Measurements from ENCODE around the gene VPREB1.

VPREB1 gene

GRCh38 chr22:22198751-22199150 is 45.8 kb upstream of the VPREB1 start:
- TF ChIP-seq, protein P1, sequence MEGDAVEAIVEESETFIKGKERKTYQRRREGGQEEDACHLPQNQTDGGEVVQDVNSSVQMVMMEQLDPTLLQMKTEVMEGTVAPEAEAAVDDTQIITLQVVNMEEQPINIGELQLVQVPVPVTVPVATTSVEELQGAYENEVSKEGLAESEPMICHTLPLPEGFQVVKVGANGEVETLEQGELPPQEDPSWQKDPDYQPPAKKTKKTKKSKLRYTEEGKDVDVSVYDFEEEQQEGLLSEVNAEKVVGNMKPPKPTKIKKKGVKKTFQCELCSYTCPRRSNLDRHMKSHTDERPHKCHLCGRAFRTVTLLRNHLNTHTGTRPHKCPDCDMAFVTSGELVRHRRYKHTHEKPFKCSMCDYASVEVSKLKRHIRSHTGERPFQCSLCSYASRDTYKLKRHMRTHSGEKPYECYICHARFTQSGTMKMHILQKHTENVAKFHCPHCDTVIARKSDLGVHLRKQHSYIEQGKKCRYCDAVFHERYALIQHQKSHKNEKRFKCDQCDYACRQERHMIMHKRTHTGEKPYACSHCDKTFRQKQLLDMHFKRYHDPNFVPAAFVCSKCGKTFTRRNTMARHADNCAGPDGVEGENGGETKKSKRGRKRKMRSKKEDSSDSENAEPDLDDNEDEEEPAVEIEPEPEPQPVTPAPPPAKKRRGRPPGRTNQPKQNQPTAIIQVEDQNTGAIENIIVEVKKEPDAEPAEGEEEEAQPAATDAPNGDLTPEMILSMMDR (IDR thresholded peaks at IDR 0.05; ENCODE audit: borderline replicate concordance, insufficient read depth, low read depth, low read length): no peak

DNA sequence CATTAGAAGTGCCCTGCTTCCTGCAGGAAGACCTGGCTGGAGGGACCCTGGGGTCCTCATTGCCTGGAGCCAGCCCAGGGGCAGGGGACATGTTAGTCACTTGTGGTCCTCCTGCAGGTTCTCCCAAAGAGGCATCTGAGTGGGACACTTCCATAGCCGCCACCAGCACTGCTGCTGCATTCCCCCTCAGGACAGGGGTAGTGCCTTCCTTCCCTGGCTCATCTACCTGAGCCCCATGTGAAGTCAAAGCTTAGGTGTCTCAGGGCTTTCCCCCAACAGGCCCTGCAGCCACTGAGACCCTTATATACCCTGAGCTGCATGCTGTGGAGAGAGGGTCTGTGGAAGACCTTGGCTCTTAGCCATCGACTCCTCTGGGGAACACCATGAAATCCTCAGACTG is 45.0 kb upstream of the VPREB1 start:
- no peak overlapping the region for H3K4me3 ChIP-seq (ENCODE audit: low read depth, low read length)
- TF ChIP-seq, protein P1 (IDR thresholded peaks at IDR 0.05; ENCODE audit: borderline replicate concordance, insufficient read depth, low read depth, low read length): no peak

More at GRCh38 chr22:22198751-22199150, 45.8 kb upstream of the VPREB1 start:
- H3K4me3 ChIP-seq (ENCODE audit: low read depth, low read length): no peak overlapping the region

DNA sequence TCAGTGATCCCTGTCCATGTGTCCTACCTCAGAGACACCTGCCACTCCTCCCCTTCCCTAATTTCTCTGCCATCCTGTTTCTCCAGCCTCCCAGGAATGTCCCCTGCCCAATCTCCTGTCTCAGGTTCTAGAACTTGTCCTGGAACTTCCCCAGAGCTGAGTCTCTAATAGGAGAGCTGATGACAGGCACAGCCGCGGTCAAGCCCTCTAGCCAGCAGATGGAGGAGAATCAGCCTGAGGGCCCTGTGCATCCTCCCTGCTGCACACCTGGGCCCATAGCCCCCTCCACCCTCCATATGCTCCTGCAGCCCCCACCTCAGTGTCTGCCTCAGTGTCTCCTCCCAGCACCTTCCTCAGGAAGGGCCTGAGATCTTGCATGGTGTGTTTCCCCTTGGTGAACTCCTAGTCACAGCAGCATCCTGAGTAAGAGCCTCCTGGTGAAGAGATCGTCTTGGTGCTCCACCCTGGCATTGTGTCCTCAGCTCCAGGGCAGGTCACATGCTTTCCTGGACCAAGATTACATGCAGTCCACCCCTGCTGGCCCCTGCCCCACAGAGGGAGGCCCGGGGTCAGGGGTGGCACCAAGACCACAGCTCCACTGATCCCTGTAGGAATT is 43.9 kb upstream of the VPREB1 start:
- TF ChIP-seq, protein P1 (IDR thresholded peaks at IDR 0.05; ENCODE audit: borderline replicate concordance, insufficient read depth, low read depth, low read length): no peak
- H3K4me3 ChIP-seq (ENCODE audit: low read depth, low read length): no peak overlapping the region

- TF ChIP-seq, protein P1 (IDR thresholded peaks at IDR 0.05; ENCODE audit: borderline replicate concordance, insufficient read depth, low read depth, low read length): peak; percentile 83
- no peak overlapping the region for H3K4me3 ChIP-seq (ENCODE audit: low read depth, low read length)
Measured at GRCh38 chr22:22201185-22201929, 43.2 kb upstream of the VPREB1 start.

- H3K4me3 ChIP-seq (ENCODE audit: low read depth, low read length): no peak overlapping the region
- TF ChIP-seq, protein P1 (IDR thresholded peaks at IDR 0.05; ENCODE audit: borderline replicate concordance, insufficient read depth, low read depth, low read length): no peak
Measured at GRCh38 chr22:22201930-22202343, 42.6 kb upstream of the VPREB1 start.

DNA sequence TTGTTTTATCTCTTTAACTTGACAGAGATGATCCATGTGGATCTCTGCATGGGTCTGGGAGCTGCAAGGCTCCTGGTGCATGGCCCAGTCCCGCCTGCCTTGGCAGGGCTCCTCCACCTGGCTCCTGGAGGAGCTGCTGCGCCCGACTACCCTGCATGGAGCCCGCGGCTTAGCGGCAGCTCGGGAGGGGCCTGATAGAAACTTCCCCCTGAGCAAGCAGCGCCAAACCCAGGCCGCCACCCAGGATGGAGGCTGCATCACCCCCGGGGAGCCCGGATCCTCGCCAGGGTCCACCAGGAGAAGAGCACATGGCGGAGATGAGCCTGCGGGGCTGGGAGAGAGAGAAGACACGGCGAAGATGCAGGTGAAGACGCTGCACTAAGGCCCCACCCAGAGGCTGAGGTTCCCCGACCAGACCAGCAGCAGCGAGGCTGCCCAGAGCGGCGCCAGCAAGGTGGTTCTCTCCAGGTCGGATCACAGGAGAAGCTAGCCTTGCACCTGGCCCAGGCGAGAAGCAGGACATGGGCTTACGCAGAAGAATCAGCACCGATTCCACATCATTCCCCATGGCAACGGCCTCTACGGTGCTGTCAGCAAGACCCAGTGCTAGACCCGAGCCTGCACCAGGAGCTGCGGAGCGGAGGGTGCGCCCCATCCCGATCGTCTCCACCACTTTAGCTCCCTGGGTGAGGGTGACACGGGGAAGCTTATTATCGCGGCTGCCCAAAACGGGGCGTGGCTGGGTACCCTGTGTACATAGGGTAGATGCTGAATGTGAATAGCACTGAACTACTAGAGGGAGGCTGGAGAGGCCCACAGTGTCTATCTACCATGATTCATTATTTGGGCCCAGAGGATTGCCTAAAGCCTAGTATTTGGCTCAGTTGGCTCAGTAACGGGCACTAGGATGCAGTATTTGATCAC is 41.3 kb upstream of the VPREB1 start:
- TF ChIP-seq, protein P1 (IDR thresholded peaks at IDR 0.05; ENCODE audit: borderline replicate concordance, insufficient read depth, low read depth, low read length): no peak
- H3K4me3 ChIP-seq (ENCODE audit: low read depth, low read length): no peak overlapping the region

Measured in GM12875 (cell line).